ENCODE data around the gene CPA4.

DNA sequence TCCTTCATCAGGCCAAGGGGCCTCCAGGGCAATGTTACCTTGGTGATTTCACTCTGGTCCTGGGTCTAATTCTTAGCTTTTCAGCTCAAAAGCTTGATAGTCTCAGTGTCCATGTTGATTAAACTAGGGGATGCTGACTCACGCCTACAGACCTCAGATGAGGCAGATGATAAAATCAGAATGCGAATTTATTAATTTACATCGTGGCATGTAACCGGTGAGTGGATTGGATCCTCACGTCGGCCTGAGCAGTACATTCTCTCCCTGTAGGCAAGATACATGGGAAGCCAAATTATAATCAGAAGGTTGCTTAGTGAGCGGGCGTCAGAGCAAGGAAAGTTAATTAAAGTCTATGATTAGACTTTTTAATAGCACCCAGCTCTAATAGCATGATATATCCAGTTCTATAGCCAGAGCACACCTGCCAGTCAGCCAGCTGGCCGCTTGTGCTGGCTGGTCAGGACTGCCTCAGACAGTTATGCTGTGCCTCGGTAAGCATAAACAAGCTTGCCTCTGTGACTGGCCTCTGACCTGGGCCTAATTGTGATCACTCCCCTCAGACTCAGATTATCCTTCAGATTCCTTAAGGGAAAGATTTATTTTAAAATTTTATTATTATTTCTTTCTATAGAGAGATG, 31.5 kb downstream of the CPA4 start:
- TF ChIP-seq POLR2A (IDR thresholded peaks at IDR 0.05; ENCODE audit: low read depth, low read length) (no peak), POLR2AphosphoS5 (IDR thresholded peaks at IDR 0.05; ENCODE audit: low read depth, low read length) (no peak)

Data from GM12892 (cell line).